Upper lobe of left lung (tissue), 4 donors: ENCODE measurements around the gene GAB2.

Experiments
- CTCF ChIP-seq, 6 experiments: fragments of 450-650 bp in 4 of 6; fragments of 200-600 bp in 2 of 6; sonication (generic) in 2 of 6; IDR thresholded peaks; one replicate each; pipeline ENCODE4 v1.5.1; 2016 to 2019; ENCODE audit warnings: antibody characterized with exemption in 6 of 6
- EP300 ChIP-seq, 4 donors: sonication (generic); formaldehyde crosslinking; IDR thresholded peaks; one replicate each; pipeline ENCODE4 v1.5.1; 2017; ENCODE audit warnings: antibody characterized with exemption in 4 of 4, control low read depth in 2 of 4
- POLR2A ChIP-seq, 4 donors: fragments of 450-650 bp; IDR thresholded peaks; one replicate each; pipeline ENCODE4 v1.5.1; 2016 to 2017; ENCODE audit warnings: antibody characterized with exemption in 4 of 4, mild to moderate bottlenecking in 2 of 4

- TF ChIP-seq POLR2A (IDR thresholded peaks at IDR 0.05) (no peak), CTCF (IDR thresholded peaks at IDR 0.05) (no peak), EP300 (IDR thresholded peaks at IDR 0.05) (no peak)
These were observed 62.3 kb downstream of the GAB2 start for GRCh38 chr11:78355309-78355705.
